ENCODE data around the gene QPRT.
"Not testable (repeated sequence)": the region's sequence is repeated elsewhere in the genome, so short reads cannot be mapped to it uniquely, and the experiment has no call there.

The QPRT gene

GRCh38 chr16:29721167-29721879, 42.3 kb downstream of the QPRT start:
- peak; percentile 89 for DNase-seq

- no peak for DNase-seq
Measured at GRCh38 chr16:29726845-29727377, 47.9 kb downstream of the QPRT start.

GRCh38 chr16:29727452-29727851, 48.5 kb downstream of the QPRT start:
- DNase-seq, result no peak

GRCh38 chr16:29729116-29729521, 50.1 kb downstream of the QPRT start:
- peak; percentile 68 for DNase-seq

- DNase-seq, result no peak
Measured at GRCh38 chr16:29730649-29731048, 51.7 kb downstream of the QPRT start.

- not testable (repeated sequence) for DNase-seq
Measured at GRCh38 chr16:29731768-29732601, 53.0 kb downstream of the QPRT start.

GRCh38 chr16:29734786-29735185, 55.8 kb downstream of the QPRT start:
- DNase-seq, result no peak

GRCh38 chr16:29736112-29736511, 57.1 kb downstream of the QPRT start:
- no peak for DNase-seq

GRCh38 chr16:29736764-29737163, 57.8 kb downstream of the QPRT start:
- DNase-seq, result no peak

- DNase-seq, result no peak
Measured at GRCh38 chr16:29737713-29738112, 58.7 kb downstream of the QPRT start.

- no peak for DNase-seq
Measured at GRCh38 chr16:29738514-29738913, 59.5 kb downstream of the QPRT start.

- DNase-seq, result not testable (repeated sequence)
Measured at GRCh38 chr16:29739927-29740629, 61.1 kb downstream of the QPRT start.

GRCh38 chr16:29740630-29741015, 61.6 kb downstream of the QPRT start:
- DNase-seq, result not testable (repeated sequence)

GRCh38 chr16:29742683-29743275, 63.8 kb downstream of the QPRT start:
- no peak for DNase-seq

- no peak for DNase-seq
Measured at GRCh38 chr16:29743475-29743826, 64.5 kb downstream of the QPRT start.

- DNase-seq, result no peak
Measured at GRCh38 chr16:29743827-29744531, 65.0 kb downstream of the QPRT start.

- DNase-seq, result no peak
Measured at GRCh38 chr16:29744541-29745101, 65.6 kb downstream of the QPRT start.

- DNase-seq, result no peak
Measured at GRCh38 chr16:29745121-29745852, 66.3 kb downstream of the QPRT start.

GRCh38 chr16:29745853-29746345, 66.9 kb downstream of the QPRT start, which contains the start of gene C16orf54:
Gene C16orf54, minus strand, starts transcription at chr16:29745990. Its CDS starts 1,039 bp downstream, at chr16:29744951.
- no peak for DNase-seq

- not testable (repeated sequence) for DNase-seq
Measured at GRCh38 chr16:29746518-29746917, 67.5 kb downstream of the QPRT start.
